Epithelial cell of proximal tubule (primary cell): ENCODE measurements around the gene FMNL1. TPM values are rescaled to one million over a fixed set of nuclear protein-coding genes. Genes with fewer than 3 reads are reported as not detected.

Source experiments
- DNase-seq: peaks from one replicate; pipeline ENCODE4 v3.0.0-alpha.2; 2011; ENCODE audit warnings: low read depth
- H3K4me3 ChIP-seq: 2 replicates; pipeline ENCODE4 v1.5.1; 2011; ENCODE audit warnings: low read depth, mild to moderate bottlenecking, low read length
- CTCF ChIP-seq: conservative IDR thresholded peaks from 2 replicates; pipeline ENCODE4 v1.5.1; 2012; ENCODE audit warnings: low read depth, mild to moderate bottlenecking, low read length
- total RNA-seq: library from RNA; depleted of rRNA; stranded (reverse); fragments of >200 nt; gene quantifications from 2 replicates; pipeline ENCODE4 v1.2.3, GENCODE V29; 2015

Gene FMNL1
- total RNA-seq, 1 donor from 2014 or later: 5.7 TPM

DNA sequence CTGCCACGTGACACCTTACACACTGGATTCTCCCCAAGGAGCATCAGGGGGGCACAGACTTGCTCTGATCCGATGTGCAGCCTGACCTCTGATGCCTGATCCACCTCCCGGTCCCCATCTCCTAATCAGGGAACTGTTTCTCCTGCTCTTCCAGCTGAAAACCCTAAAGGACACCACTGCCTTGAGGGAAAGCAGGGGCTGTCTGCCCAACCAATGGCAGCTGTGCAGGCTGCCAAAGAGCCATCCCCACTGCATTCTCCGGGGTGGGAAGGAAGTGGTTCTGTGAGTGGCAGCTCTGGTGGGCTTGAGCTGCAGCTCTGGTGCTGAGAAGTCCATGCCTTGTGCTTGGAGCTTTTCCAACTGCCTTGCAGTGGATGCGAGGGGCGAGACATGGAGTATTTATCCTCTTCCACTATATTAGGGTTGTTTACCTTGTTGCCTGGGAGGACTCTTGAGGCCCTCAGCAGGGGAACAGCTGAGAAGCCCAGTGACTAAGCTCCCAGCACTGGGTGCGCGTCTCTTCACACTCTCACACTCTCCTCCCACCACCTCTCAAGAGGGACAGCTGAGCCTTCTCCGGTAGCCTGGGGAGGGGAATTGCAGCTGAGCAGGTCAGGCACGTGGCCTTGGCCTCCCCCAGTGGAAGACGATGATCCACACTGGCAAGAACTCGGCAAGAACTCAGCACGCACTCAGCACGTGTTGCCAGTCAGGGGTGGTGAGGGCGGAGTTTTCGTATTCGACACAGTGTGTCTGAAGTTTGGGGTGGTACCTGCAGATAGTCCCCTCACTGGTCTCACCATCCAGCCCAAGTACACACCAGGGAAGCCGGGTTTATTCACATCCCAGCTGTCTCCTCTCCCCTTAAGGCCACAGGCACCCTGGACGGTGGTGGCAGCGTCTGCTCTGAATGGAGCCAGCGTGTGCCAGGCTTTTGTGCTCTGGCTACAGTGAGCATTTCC, 61.3 kb downstream of the FMNL1 start:
- DNase-seq: no peak
- no peak for TF ChIP-seq CTCF

GRCh38 chr17:45283711-45284110, 62.0 kb downstream of the FMNL1 start:
- TF ChIP-seq CTCF: no peak
- no peak for DNase-seq
- H3K4me3 ChIP-seq: no peak overlapping the region

More for the DNA sequence above, 61.3 kb downstream of the FMNL1 start:
- no peak overlapping the region for H3K4me3 ChIP-seq

- H3K4me3 ChIP-seq: no peak overlapping the region
- TF ChIP-seq CTCF: peak; percentile 51
- no peak for DNase-seq
These were observed 62.8 kb downstream of the FMNL1 start for GRCh38 chr17:45284176-45285140.

- no peak for DNase-seq
- no peak for TF ChIP-seq CTCF
- no peak overlapping the region for H3K4me3 ChIP-seq
These were observed 64.6 kb downstream of the FMNL1 start for GRCh38 chr17:45286286-45286685.

- no peak overlapping the region for H3K4me3 ChIP-seq
- TF ChIP-seq CTCF: no peak
- DNase-seq: no peak
These were observed 66.1 kb downstream of the FMNL1 start for GRCh38 chr17:45287526-45288500.

DNA sequence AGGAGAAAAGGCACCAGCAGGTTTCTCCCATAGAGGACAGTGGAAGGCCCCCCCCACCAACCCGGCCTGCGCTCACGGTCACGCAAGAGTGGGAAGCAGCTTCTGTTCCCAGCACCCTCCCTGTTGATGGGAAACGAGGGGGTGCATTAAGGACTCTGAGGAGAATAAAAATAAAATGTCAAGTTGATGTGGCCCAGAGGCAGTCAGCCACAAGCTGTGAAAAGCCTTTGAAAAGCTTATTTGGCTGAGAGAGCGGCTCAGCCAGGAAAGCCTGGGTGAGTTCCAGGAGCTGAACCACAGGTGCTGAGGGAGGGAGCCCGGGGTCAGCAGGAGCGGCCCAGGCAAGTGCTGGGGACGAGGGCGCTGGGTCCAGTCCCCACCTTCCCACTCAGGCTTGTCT, 67.1 kb downstream of the FMNL1 start:
- H3K4me3 ChIP-seq: no peak overlapping the region
- no peak for DNase-seq
- no peak for TF ChIP-seq CTCF
